GM12892 (cell line): ENCODE data around the gene SLC36A1.

ENCODE experiments used
- POLR2A ChIP-seq: IDR thresholded peaks from 2 replicates; pipeline ENCODE4 v1.6.1; 2011; ENCODE audit warnings: low read depth, low read length, control low read depth
- POLR2AphosphoS5 ChIP-seq: IDR thresholded peaks from 2 replicates; pipeline ENCODE4 v1.6.1; 2011; ENCODE audit warnings: low read depth, low read length, control low read depth

- no peak for TF ChIP-seq POLR2A
- TF ChIP-seq POLR2AphosphoS5: no peak
Measured at GRCh38 chr5:151483176-151483575, 35.8 kb downstream of the SLC36A1 start.
